Activated CD4-positive, alpha-beta T cell treated with anti-CD3 and anti-CD28 coated beads, Interleukin-2, amount 50 U/mL, for 16 hours (primary cell): ENCODE results near the gene NUCKS1.

Source experiments
- DNase-seq: peaks from one replicate; pipeline ENCODE4 v3.0.0-alpha.2; 2020

Gene NUCKS1

DNA sequence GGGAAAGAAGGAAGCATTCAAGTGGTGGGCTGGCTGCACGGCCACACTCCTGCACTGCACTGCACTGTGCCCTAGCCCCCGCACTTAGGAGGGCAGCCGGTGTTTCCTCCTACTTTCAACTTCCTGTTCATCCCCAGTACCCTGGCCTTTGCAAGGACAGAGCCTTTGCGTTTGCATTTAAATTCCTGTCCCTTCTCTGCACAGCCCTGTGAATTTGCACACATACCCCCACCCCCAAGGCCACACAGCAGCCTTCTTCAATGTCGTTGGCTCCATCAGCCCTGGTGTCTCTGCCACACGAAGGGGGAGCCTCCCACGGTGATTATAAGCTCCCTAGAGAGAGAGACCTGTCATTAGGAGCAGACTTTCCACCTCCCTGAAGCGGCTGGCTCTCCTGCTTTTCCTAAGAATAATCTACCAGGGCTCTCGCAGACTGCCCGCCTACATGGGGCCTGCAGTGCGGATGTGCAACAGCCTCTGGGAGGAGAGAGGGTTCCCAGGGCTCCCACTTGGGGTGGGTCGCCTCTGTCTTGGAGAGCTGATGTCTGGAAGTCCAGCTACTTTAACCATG is 56.5 kb downstream of the NUCKS1 start:
- DNase-seq = no peak

GRCh38 chr1:205692423-205692822 is 57.6 kb downstream of the NUCKS1 start:
- no peak for DNase-seq

GRCh38 chr1:205690122-205690756 is 59.7 kb downstream of the NUCKS1 start:
- DNase-seq = no peak

GRCh38 chr1:205689479-205689878 is 60.5 kb downstream of the NUCKS1 start:
- no peak for DNase-seq

- DNase-seq = no peak
Observed at GRCh38 chr1:205688171-205689080, 61.6 kb downstream of the NUCKS1 start.

DNA sequence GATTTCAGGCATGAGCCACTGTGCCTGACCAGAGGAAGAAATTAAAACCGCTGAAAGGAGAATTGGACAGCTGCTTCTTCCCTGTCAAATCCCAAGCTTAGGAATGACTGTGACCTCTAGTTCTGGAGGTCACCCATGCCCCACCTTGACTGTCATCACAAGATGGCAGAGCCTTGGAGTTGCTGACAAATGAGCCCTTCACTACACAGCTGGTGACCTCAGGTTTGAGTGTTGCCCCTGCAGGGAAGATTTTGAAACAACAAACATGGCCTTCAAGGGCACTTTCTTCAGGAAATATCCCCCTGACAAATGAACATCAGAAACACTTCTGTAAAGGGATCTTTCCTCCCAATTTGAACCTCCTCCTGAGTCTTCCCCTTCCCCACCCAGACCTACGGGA is 62.7 kb downstream of the NUCKS1 start:
- DNase-seq = no peak

- no peak for DNase-seq
Observed at GRCh38 chr1:205681364-205681763, 68.6 kb downstream of the NUCKS1 start.

- peak; percentile 17 for DNase-seq
Observed at GRCh38 chr1:205680073-205680851, 69.7 kb downstream of the NUCKS1 start, which contains the start of gene SLC45A3. SLC45A3 (minus strand) TSS chr1:205680509; CDS start chr1:205664656, 15,853 bp downstream.

DNA sequence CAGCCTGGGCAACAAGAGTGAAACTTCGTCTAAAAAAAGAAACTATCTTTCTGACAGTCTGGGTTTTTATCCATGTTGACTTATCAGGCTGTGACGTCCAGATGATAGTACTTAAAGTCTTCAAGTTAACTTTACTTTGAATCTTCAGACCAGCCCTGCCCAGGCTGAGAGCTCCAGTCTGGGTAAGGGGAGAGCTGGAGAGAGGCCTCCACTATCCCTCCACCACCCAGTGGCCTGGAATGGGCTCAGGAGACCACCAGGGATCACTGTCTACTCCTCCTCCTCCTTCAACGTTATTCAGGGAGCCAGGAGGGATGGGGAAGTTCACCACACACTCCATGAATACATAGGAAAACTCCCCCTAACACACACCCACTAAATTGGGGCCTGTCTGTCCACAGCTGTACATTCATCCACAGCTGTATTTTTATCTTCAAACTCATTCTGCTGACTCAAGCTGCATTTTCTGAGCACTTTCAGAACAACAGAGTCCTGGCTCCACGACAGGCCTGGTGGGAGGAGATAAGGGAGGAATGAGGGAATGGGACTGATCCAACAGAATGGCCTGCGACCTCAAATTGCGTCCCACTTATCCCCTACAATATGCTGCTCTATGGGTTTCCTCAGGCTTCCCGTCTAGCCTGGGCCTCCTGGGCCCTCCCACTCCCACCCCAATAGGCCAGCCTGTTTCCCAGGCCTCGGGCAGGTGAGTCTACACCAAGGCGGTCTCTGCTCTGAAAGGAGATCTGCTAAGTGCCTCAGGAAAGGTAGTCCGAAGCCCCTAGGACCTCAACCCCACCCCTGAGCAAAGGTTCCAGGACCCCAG is 71.5 kb downstream of the NUCKS1 start:
- DNase-seq = no peak

GRCh38 chr1:205677167-205677566 is 72.8 kb downstream of the NUCKS1 start:
- DNase-seq = no peak

- no peak for DNase-seq
Observed at GRCh38 chr1:205676597-205676996, 73.4 kb downstream of the NUCKS1 start.

DNA sequence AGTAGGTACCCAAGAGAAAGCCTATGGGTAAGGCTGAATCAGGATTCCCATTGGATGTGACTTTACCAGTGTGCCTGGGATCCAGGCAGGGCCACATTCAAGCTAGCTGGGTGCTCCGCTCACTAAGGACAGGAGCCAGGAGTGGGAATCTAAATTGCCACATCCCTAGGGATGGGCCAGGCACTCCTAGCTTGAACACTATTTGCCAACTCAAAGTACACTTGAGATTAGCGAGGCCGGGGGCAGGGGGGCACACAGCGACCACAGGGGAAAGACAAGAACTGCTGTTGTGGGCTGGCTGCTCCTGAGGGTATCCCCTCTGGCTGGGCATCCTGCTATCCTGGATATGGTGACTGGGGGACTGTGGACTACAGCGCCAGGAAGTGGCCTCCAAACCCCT is 74.0 kb downstream of the NUCKS1 start:
- DNase-seq = no peak

- no peak for DNase-seq
Observed at GRCh38 chr1:205675247-205675646, 74.7 kb downstream of the NUCKS1 start.

GRCh38 chr1:205672970-205673369 is 77.0 kb downstream of the NUCKS1 start:
- no peak for DNase-seq

DNA sequence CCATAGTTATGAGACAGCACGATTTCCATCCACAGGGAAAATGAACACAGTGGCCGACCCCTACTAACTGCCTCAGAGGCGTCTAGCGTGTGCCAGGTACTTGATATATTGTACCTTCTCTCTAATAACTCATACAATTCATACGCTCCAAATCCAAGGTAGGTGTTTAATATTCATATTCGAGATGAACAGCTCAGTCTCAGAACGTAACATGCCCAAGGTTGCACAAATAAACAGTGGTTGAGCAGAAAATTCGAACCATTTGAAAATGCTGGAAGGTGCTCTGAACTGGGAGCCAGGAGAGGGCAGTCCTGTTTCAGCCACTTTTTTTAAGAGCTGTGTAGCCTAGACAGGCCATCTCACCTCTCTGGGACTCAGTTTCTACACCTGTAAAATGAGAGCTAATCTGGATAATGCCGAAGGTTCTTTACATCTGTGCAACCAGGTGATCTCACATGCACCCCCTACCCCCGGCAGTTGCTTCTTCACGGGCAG is 77.5 kb downstream of the NUCKS1 start:
- no peak for DNase-seq

GRCh38 chr1:205670611-205671430 is 79.2 kb downstream of the NUCKS1 start:
- DNase-seq = no peak

DNA sequence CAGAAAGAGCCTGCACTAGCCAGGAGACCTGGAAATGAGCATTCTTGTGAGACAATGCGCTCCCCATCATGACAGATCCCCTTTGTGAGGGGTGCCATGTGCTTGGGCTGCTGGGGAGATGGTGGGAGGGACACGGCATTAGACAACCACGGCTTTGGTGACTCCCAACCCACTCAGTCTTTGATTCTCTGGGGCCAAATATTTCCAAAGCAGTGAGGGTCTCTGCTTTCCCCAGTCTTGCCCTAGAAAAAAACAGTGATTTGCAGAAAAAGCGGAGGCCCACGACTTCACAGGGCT is 79.9 kb downstream of the NUCKS1 start:
- no peak for DNase-seq

DNA sequence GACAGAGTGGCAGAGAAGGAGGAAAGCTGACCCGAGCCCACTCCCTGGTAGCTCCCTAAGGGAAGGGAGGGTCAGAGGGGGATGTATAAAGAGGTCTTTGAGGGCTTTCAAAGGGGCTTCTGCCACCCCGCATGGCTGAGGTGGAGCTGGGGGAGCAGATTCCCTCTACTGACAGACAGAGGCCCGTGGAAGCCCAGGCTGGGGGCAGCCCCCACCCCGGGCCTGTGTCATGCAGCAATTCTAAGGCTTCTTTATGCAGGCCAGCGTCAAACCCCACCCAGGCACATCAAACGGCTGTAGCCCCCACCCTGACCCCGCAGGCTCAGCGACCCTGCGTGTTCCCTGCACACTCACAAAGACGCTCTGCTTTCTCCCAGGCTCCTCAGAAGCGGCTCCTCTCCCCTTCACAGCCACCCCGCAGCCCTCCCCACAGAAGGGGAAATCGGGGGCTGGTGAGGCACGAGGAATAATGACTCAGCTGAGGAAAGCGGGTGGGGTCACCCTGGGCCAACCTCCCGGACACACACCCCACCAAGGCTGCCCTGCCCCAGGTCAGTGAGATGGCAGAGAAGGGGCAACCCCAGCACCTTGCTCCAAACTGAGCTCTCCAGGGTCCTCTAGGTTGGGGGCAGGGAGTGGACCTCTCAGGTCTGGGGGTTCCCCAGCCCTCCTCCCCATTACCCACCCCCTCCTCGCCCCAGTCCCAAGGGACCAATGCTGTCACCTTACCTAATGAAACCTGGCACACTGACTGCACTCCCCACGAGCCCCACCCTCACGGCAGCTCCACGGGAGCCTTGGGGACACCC is 80.4 kb downstream of the NUCKS1 start:
- no peak for DNase-seq

DNA sequence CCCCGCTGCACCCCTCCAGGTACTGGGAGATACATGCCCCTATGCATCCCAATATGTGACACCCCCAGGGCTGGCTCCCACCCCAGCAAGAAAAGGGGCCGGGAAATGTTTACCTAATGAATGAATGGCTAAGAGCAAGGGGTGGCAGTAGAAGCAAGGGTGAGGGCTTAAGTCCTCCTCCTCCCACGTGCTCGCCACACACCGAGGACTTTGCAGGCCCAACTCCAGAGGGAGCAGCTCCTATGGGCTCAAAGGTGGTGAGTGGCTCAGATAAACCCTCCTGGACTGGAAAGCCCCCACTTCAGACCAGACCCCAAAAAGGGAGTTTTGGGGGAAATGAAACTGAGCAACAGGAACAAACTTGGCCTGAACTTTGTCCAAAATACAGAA is 81.0 kb downstream of the NUCKS1 start:
- no peak for DNase-seq

- DNase-seq = no peak
Observed at GRCh38 chr1:205667909-205668643, 81.9 kb downstream of the NUCKS1 start.
